ENCODE data around the gene PPP5C.
"Not testable (repeated sequence)": the region's sequence is repeated elsewhere in the genome, so short reads cannot be mapped to it uniquely, and the experiment has no call there.

PPP5C gene

GRCh38 chr19:46346821-46347571, at the start of gene PPP5C:
Gene PPP5C, plus strand, starts transcription at chr19:46347087. Its CDS starts 10 bp downstream, at chr19:46347097.
- peak; percentile 83 to 89 for DNase-seq (ENCODE audit: low read depth in 2 of 2)

GRCh38 chr19:46297700-46298478, 49.0 kb upstream of the PPP5C start:
- no peak for DNase-seq (ENCODE audit: low read depth in 2 of 2)

- no peak for DNase-seq (ENCODE audit: low read depth in 2 of 2)
These were observed 48.3 kb upstream of the PPP5C start for GRCh38 chr19:46298479-46299003.

- no peak for DNase-seq (ENCODE audit: low read depth in 2 of 2)
These were observed 47.8 kb upstream of the PPP5C start for GRCh38 chr19:46299004-46299509.

GRCh38 chr19:46299695-46300094, 47.2 kb upstream of the PPP5C start:
- no peak for DNase-seq (ENCODE audit: low read depth in 2 of 2)

GRCh38 chr19:46303322-46303690, 43.6 kb upstream of the PPP5C start:
- no peak for DNase-seq (ENCODE audit: low read depth in 2 of 2)

- no peak for DNase-seq (ENCODE audit: low read depth in 2 of 2)
These were observed 43.0 kb upstream of the PPP5C start for GRCh38 chr19:46303691-46304397.

- DNase-seq (ENCODE audit: low read depth in 2 of 2), result no peak
These were observed 40.4 kb upstream of the PPP5C start for GRCh38 chr19:46306501-46306900.

GRCh38 chr19:46308510-46308909, 38.4 kb upstream of the PPP5C start:
- no peak for DNase-seq (ENCODE audit: low read depth in 2 of 2)

- no peak for DNase-seq (ENCODE audit: low read depth in 2 of 2)
These were observed 37.8 kb upstream of the PPP5C start for GRCh38 chr19:46309056-46309455.

- no peak for DNase-seq (ENCODE audit: low read depth in 2 of 2)
These were observed 35.4 kb upstream of the PPP5C start for GRCh38 chr19:46311444-46311843.

GRCh38 chr19:46313540-46314469, 33.1 kb upstream of the PPP5C start:
- DNase-seq (ENCODE audit: low read depth in 2 of 2), result not testable (repeated sequence)

GRCh38 chr19:46317339-46317738, 29.5 kb upstream of the PPP5C start:
- DNase-seq (ENCODE audit: low read depth in 2 of 2), result no peak

- DNase-seq (ENCODE audit: low read depth in 2 of 2), result no peak
These were observed 27.3 kb upstream of the PPP5C start for GRCh38 chr19:46319613-46320012.

- no peak for DNase-seq (ENCODE audit: low read depth in 2 of 2)
These were observed 26.3 kb upstream of the PPP5C start for GRCh38 chr19:46320559-46320958.

- no peak for DNase-seq (ENCODE audit: low read depth in 2 of 2)
These were observed 25.2 kb upstream of the PPP5C start for GRCh38 chr19:46321653-46322052.

- not testable (repeated sequence) for DNase-seq (ENCODE audit: low read depth in 2 of 2)
These were observed 23.7 kb upstream of the PPP5C start for GRCh38 chr19:46323227-46323626.

GRCh38 chr19:46324277-46324676, 22.6 kb upstream of the PPP5C start:
- no peak for DNase-seq (ENCODE audit: low read depth in 2 of 2)

- no peak for DNase-seq (ENCODE audit: low read depth in 2 of 2)
These were observed 20.3 kb upstream of the PPP5C start for GRCh38 chr19:46326608-46327007.

- no peak for DNase-seq (ENCODE audit: low read depth in 2 of 2)
These were observed 18.8 kb upstream of the PPP5C start for GRCh38 chr19:46328079-46328478.

Data from stimulated activated CD4-positive, alpha-beta T cell treated with anti-CD3 and anti-CD28 coated beads, Interleukin-4, amount 100 ng/mL, for 48 hours (primary cell).